Stimulated activated naive B cell treated with anti-CD40 and anti-IgM and Interleukin-4, amounts not matched to agents 10 μg/mL and 1 μg/mL and 100 μg/mL, for 72 hours (primary cell): ENCODE results near the gene XAGE3.
"Not testable (repeated sequence)": the region's sequence is repeated elsewhere in the genome, so short reads cannot be mapped to it uniquely, and the experiment has no call there.

Experiments used
- ATAC-seq, 2 donors: fragments of 150-1000 bp; cut with Tn5 transposase; replicated peaks; 2 replicates each; pipeline ENCODE4 v1.10.0; 2021; ENCODE audit warnings: moderate library complexity in 1 of 2
- DNase-seq: peaks from one replicate; pipeline ENCODE4 v3.0.0; 2021
- H3K27ac Mint-ChIP-seq: one replicate; pipeline ENCODE4 v1.8.0; 2022; ENCODE audit warnings: mild to moderate bottlenecking, mixed read lengths
- H3K27me3 Mint-ChIP-seq, 2 donors: one replicate each; pipeline ENCODE4 v1.8.0; 2022; ENCODE audit warnings: mixed read lengths in 2 of 2
- H3K36me3 Mint-ChIP-seq, 2 donors: one replicate each; pipeline ENCODE4 v1.8.0; 2022; ENCODE audit warnings: mixed read lengths in 2 of 2, mild to moderate bottlenecking in 1 of 2
- H3K4me1 Mint-ChIP-seq, 2 donors: one replicate each; pipeline ENCODE4 v1.8.0; 2022; ENCODE audit warnings: mixed read lengths in 2 of 2, mild to moderate bottlenecking in 1 of 2
- H3K4me3 Mint-ChIP-seq, 2 donors: one replicate each; pipeline ENCODE4 v1.8.0; 2022; ENCODE audit warnings: mild to moderate bottlenecking in 2 of 2, mixed read lengths in 2 of 2, moderate library complexity in 1 of 2
- H3K9me3 Mint-ChIP-seq, 2 donors: one replicate each; pipeline ENCODE4 v1.8.0; 2022; ENCODE audit warnings: mixed read lengths in 2 of 2, mild to moderate bottlenecking in 1 of 2

Gene XAGE3

GRCh38 chrX:52867610-52868348 lies at the start of gene XAGE3:
TSS of gene XAGE3 (minus strand) at chrX:52868083. CDS start at chrX:52867133, 950 bp downstream.
- Mint-ChIP-seq H3K36me3 (no peaks in the 10 kb centered on the region), H3K4me3 (no peak within 1 kb of the TSS), H3K27me3 (peaks cover 7 to 36% of the 10 kb centered on the region in 2 donors), H3K4me1 (no peaks in the 10 kb centered on the region), H3K27ac (no peak within 1 kb of the TSS), H3K9me3 (no peaks in the 10 kb centered on the region)
- DNase-seq: no peak
- ATAC-seq: no peak

GRCh38 chrX:52914704-52915103 lies 46.8 kb upstream of the XAGE3 start:
- H3K27me3 Mint-ChIP-seq, H3K4me1 Mint-ChIP-seq, H3K36me3 Mint-ChIP-seq, H3K9me3 Mint-ChIP-seq, DNase-seq, H3K27ac Mint-ChIP-seq, ATAC-seq, H3K4me3 Mint-ChIP-seq: not testable (repeated sequence)

GRCh38 chrX:52913681-52914080 lies 45.8 kb upstream of the XAGE3 start:
- H3K9me3 Mint-ChIP-seq, H3K4me1 Mint-ChIP-seq, H3K27me3 Mint-ChIP-seq, ATAC-seq, H3K4me3 Mint-ChIP-seq, H3K36me3 Mint-ChIP-seq, DNase-seq, H3K27ac Mint-ChIP-seq: not testable (repeated sequence)

- not testable (repeated sequence) for H3K36me3 Mint-ChIP-seq, DNase-seq, H3K27me3 Mint-ChIP-seq, ATAC-seq, H3K9me3 Mint-ChIP-seq, H3K27ac Mint-ChIP-seq, H3K4me1 Mint-ChIP-seq, H3K4me3 Mint-ChIP-seq
Observed at GRCh38 chrX:52909313-52909969, 41.6 kb upstream of the XAGE3 start.

GRCh38 chrX:52907900-52908299 lies 40.0 kb upstream of the XAGE3 start:
- not testable (repeated sequence) for H3K4me3 Mint-ChIP-seq, H3K27me3 Mint-ChIP-seq, DNase-seq, H3K9me3 Mint-ChIP-seq, H3K27ac Mint-ChIP-seq, H3K36me3 Mint-ChIP-seq, H3K4me1 Mint-ChIP-seq, ATAC-seq

- not testable (repeated sequence) for H3K27me3 Mint-ChIP-seq, H3K27ac Mint-ChIP-seq, H3K4me3 Mint-ChIP-seq, H3K4me1 Mint-ChIP-seq, ATAC-seq, H3K9me3 Mint-ChIP-seq, H3K36me3 Mint-ChIP-seq, DNase-seq
Observed at GRCh38 chrX:52907137-52907536, 39.3 kb upstream of the XAGE3 start.

- H3K27ac Mint-ChIP-seq, H3K4me3 Mint-ChIP-seq, H3K36me3 Mint-ChIP-seq: not testable (repeated sequence)
Observed at GRCh38 chrX:52906072-52906471, 38.2 kb upstream of the XAGE3 start.

GRCh38 chrX:52905531-52905930 lies 37.6 kb upstream of the XAGE3 start:
- ATAC-seq, H3K4me1 Mint-ChIP-seq, DNase-seq, H3K9me3 Mint-ChIP-seq, H3K36me3 Mint-ChIP-seq, H3K27me3 Mint-ChIP-seq, H3K4me3 Mint-ChIP-seq, H3K27ac Mint-ChIP-seq: not testable (repeated sequence)

More at GRCh38 chrX:52906072-52906471, 38.2 kb upstream of the XAGE3 start:
- not testable (repeated sequence) for H3K27me3 Mint-ChIP-seq, ATAC-seq, H3K4me1 Mint-ChIP-seq, DNase-seq, H3K9me3 Mint-ChIP-seq

- H3K4me3 Mint-ChIP-seq, DNase-seq, H3K27me3 Mint-ChIP-seq, H3K36me3 Mint-ChIP-seq, H3K27ac Mint-ChIP-seq, H3K4me1 Mint-ChIP-seq, H3K9me3 Mint-ChIP-seq: not testable (repeated sequence)
- ATAC-seq: peak; percentile 88 to 92
Observed at GRCh38 chrX:52896855-52897709, 29.2 kb upstream of the XAGE3 start, which contains the start of gene FAM156B. TSS of gene FAM156B (plus strand) at chrX:52897330. CDS start at chrX:52907226, 9,896 bp downstream.

GRCh38 chrX:52896438-52896837 lies 28.6 kb upstream of the XAGE3 start:
- DNase-seq, H3K27ac Mint-ChIP-seq, H3K4me3 Mint-ChIP-seq, H3K27me3 Mint-ChIP-seq, H3K4me1 Mint-ChIP-seq, H3K36me3 Mint-ChIP-seq, H3K9me3 Mint-ChIP-seq: not testable (repeated sequence)
- ATAC-seq: peak; percentile 20 to 34

- ATAC-seq, H3K36me3 Mint-ChIP-seq, DNase-seq, H3K4me3 Mint-ChIP-seq, H3K27ac Mint-ChIP-seq, H3K4me1 Mint-ChIP-seq, H3K27me3 Mint-ChIP-seq, H3K9me3 Mint-ChIP-seq: not testable (repeated sequence)
Observed at GRCh38 chrX:52888090-52888489, 20.2 kb upstream of the XAGE3 start.

- not testable (repeated sequence) for H3K4me1 Mint-ChIP-seq, H3K9me3 Mint-ChIP-seq, H3K4me3 Mint-ChIP-seq, H3K27me3 Mint-ChIP-seq, H3K36me3 Mint-ChIP-seq, DNase-seq, H3K27ac Mint-ChIP-seq, ATAC-seq
Observed at GRCh38 chrX:52887459-52887858, 19.6 kb upstream of the XAGE3 start.

GRCh38 chrX:52876386-52876785 lies 8.5 kb upstream of the XAGE3 start:
- H3K4me1 Mint-ChIP-seq, ATAC-seq, DNase-seq, H3K9me3 Mint-ChIP-seq, H3K36me3 Mint-ChIP-seq, H3K4me3 Mint-ChIP-seq, H3K27ac Mint-ChIP-seq: not testable (repeated sequence)
- H3K27me3 Mint-ChIP-seq: peaks cover 0 to 40% of the 10 kb centered on the region in 2 donors

GRCh38 chrX:52875436-52875835 lies 7.6 kb upstream of the XAGE3 start:
- H3K4me3 Mint-ChIP-seq, H3K36me3 Mint-ChIP-seq, DNase-seq, H3K27ac Mint-ChIP-seq, ATAC-seq, H3K9me3 Mint-ChIP-seq, H3K4me1 Mint-ChIP-seq: not testable (repeated sequence)
- H3K27me3 Mint-ChIP-seq: peaks cover 0 to 40% of the 10 kb centered on the region in 2 donors
